GM19452 (cell line): ENCODE measurements around the gene TBXA2R.
"Not testable (repeated sequence)": the region's sequence is repeated elsewhere in the genome, so short reads cannot be mapped to it uniquely, and the experiment has no call there.

Experiments
- ATAC-seq: cut with Tn5 transposase; IDR thresholded peaks from one replicate; pipeline ENCODE4 v1.9.1; 2021; ENCODE audit not compliant: unreplicated experiment

The TBXA2R gene

GRCh38 chr19:3584036-3584802 is 22.5 kb downstream of the TBXA2R start:
- not testable (repeated sequence) for ATAC-seq

DNA sequence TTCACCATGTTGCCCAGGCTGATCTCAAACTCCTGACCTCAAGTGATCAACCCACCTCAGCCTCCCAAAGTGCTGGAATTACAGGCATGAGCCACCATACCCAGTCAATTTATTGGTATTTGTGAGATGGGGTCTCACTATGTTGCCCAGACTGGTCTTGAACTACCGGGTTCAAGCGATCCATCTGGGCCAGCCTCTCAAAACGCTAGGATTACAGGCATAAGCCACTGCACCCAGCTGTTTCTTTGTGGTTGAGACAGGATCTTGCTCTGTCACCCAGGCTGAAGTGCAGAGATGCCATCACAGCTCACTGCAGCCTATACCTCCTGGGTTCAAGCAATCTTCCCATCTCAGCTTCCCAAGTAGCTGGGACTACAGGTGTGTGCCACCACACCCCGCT is 24.9 kb downstream of the TBXA2R start:
- ATAC-seq = not testable (repeated sequence)

DNA sequence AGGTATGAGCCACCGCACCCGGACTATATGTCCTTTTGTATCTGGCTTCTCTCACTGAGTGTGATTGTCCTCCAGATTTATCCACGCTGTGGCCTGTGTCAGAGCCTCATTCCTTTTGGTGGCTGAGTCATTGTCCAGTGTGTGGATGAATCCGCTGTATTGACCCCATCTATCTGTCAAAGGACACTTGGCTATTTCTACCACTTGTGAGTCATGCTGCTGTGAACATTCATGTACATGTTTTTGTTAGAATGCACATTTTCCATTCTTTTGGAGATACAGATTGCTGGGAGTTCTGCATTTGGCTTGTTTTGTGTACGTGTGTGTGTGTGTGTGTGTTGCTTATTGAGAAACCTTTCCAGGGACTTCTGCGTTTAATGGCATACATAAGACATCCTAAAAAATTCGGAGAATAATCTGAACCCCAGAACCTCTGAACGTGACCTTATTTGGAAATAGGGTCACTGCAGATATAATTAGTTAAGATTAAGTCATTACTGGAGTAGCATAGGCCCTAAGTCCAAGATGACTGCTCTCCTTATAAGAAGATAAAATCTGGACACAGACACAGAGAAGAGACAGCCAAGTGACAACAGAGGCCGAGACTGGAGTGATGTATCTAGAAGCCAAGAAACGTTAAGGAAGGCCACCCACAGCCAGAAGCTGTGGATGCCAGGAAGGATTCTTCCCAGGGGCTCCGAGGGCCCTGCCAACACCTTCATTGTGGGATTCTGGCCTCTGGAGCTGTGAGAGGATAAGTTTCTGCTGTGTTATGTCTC is 26.3 kb downstream of the TBXA2R start:
- no peak for ATAC-seq

DNA sequence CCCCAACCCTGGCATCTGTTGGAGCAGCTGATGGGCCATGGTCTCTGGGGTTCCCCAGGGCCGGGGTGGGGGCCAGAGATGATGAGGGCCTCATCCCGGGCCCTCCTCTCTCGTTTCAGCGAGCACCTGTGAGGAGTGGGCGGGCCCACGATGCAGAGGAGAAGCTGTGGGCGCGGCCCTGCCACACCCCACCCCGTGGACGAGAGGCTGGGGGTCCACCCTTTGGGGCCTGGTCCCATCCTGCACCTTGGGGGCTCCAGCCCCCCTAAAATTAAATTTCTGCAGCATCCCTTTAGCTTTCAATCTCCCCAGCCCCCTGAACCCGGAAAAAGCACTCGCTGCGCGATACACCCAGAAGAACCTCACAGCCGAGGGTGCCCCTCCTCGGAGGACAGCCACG is 28.3 kb downstream of the TBXA2R start:
- no peak for ATAC-seq

DNA sequence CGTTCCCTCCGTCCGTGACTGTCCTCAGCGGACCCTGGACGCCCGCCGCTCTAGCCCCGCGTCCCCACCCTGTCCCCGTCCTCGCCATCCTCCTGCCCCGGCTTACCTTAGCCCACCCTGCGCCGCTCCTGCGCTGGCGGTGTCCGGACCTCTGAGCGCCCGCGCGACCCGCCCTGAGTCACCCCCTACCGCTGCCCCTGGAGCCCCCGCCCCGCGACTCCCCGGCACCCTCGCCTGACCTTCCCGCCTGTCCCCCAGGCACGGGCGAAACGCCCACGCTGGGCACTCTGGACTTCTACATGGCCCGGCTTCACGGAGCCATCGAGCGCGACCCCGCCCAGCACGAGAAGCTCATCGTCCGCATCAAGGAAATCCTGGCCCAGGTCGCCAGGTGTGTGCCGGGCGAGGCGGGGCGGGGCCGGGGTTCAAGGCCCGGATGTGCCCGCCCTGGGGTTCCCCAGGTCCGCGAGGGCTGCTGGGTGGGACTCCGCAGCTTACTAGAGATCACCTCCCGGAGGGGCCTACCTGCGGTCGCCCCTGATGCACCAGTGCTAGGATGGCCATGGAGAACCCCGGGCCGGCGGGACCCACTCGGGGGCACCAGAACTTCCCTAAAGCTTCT is 28.8 kb downstream of the TBXA2R start:
- ATAC-seq = no peak

GRCh38 chr19:3576696-3577443 is 29.8 kb downstream of the TBXA2R start:
- ATAC-seq = no peak

GRCh38 chr19:3575949-3576673 is 30.6 kb downstream of the TBXA2R start:
- no peak for ATAC-seq

GRCh38 chr19:3575260-3575741 is 31.4 kb downstream of the TBXA2R start:
- ATAC-seq = no peak

DNA sequence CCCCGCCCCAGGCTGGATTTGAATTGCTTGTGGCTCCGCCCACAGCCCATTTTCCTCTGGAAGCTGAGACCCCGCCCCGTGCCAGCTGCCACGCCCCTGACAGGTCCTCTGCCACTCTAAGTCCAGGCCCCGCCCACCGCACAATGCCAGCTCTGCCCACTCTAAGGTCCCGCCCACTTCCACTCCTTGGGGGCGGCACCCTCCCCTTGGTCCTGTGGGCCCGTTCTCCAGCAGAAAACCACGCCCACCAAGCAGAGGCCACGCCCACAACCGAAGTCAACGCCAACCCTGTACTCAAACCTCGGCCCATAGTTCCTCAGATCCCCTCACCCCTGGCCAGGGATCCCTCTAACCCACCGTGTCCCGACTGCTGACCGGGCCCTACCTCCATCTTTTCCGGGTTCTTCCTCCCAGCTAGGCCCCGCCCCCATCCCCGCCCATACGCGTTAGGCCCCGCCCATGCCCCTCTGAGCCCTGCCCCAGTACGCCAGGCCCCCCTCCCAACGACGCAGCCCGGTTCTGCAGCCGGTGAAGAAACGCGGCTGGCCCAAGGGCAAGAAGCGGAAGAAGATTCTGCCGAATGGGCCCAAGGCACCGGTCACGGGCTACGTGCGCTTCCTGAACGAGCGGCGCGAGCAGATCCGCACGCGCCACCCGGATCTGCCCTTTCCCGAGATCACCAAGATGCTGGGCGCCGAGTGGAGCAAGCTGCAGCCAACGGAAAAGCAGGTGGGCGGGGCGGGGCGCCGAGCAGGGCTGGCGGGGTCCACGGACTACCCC is 32.6 kb downstream of the TBXA2R start:
- no peak for ATAC-seq

- peak; percentile 9 for ATAC-seq
These were observed 33.4 kb downstream of the TBXA2R start for GRCh38 chr19:3573162-3573857.

DNA sequence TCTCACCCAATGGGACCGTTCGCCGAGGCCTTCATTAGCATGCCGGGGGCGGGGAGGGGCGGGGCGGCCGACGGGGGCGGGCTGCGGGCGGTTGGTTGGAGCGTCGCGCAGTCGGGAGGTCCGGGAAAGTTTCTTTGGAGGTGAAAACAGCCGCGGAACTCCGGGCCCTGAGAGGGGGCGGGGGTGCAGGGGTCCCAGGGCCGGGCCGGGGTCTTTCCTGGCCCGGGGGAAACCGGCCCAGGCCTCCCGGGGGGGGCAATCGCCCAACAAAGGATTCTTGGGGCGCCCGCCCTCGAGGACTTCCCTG is 33.9 kb downstream of the TBXA2R start, which contains the start of gene HMG20B:
Gene HMG20B (plus strand): TSS at position 90 of the 307 bp plus-strand sequence. CDS start 366 bp downstream, outside the sequence.
- no peak for ATAC-seq

DNA sequence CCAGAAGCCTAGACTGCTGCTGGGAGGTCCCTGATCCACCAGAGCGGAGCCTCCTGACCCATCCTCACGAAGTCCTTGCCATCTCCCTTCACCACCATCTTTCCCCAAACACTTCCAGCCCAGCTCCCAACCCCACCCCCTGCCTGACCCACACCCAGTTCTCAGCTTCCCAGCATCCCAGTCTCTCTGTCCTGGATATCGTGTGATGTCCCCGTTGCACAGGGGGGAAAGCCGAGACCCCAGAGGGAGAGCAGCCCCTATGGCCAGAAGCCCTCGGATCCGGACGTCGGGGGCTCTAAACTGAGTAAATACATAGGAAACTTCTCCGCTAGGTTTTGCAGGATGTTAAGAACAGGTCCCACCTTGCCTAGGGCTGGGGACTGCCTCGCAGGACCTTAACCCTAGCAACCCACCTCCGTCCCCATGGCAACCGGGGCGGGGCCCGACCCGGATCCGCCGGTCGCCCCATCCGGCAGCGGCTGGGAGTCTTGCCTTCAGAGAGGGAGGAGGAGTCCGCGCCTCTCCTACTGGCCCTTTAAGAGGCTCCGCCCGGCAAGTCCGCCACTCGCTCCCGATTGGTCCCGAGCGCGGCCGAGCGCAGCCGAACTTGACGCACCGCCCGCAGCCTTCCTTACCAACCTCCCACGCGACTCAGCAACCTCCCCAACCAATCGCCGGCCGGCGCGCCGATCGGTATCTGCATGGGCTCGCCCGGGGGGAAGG is 34.4 kb downstream of the TBXA2R start:
- peak; percentile 90 for ATAC-seq

DNA sequence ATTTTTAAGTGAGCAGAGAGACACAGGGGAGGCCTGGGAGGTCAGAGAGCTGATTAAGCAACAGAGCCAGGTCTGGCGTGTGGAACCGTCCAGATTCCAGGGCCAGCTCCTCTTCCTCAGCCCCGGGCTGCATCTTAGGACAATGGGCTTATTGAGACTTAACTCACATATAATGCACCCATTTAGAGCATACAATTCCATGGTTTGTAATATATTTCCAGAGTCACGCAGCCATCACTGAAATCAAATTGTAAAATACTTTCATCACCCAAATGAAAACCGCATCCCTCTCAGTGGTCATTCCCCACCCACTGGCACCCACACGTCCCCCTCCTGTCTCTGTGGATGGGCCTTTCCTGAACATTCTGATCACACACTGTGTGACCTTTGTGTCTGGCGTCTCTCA is 36.1 kb downstream of the TBXA2R start:
- no peak for ATAC-seq

DNA sequence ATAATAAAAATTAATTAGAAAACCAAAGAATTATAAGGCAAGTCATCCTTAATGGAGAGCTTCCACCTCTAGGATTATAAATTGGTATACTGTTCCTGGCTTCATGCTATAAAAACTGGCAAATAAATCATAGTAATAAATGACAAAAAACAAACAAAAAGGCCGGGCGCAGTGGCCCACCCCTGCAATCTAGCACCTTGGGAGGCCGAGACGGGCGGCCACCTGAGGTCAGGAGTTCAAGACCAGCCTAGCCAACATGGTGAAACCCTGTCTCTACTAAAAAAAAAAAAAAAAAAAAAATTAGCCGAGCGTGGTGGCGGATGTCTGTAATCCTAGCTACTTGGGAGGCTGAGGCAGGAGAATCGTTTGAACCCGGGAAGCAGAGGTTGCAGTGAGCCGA is 36.6 kb downstream of the TBXA2R start:
- ATAC-seq = not testable (repeated sequence)

DNA sequence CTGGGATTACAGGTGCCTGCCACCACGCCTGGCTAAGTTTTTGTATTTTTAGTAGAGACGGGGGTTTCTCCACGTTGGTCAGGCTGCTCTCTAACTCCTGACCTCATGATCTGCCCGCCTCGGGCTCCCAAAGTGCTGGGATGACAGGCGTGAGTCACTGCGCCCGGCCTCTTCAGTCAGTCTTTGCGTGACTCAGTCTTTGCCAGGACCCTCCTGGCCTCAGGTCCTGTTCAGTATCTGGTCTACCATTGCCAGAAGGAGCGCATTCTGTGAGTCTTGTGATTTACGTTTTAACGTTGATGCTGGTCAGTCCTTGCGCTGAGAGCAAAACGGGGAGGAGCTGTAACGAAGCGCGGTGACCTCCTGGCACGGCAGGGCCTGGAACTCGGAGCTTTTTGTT is 41.5 kb downstream of the TBXA2R start:
- ATAC-seq = no peak

DNA sequence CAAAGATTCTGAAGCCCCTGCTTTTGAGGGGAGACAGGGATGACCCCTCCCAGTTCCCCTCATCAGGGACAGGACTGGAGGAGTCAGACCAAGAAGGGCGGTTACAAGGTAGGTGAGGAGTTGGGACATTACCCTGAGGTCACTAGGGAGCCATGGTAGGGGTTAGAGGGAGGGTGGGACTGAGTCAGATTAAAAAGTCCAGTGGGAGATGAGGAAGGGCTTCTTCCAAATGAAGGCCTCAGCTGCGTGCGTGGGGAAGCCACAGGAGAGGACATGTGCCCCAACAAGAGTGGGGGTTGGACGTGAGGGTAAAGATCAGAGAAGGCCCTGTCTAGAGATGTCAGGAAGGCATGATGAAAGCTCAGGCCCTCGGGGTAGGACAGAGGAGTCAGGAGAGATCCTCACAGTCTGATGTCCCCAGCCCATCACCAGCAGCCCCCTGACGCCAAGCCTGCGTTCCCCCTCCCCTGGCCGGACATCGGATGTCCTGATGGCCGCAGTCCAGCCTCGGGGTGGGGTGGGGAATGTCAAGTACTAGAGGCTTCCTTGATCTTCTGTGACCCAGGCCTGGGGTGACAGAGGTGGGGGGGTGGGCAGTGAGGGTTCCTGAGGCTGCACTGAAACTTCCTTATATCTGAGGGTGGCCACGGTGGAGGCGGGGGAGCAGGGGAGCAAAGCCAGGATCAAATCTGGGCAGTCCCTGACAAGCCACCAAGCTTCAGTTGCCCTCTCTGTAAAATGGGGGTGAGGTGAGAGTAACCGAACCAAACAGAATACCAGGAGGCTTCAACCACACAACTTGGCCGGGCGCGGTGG is 42.8 kb downstream of the TBXA2R start:
- no peak for ATAC-seq

DNA sequence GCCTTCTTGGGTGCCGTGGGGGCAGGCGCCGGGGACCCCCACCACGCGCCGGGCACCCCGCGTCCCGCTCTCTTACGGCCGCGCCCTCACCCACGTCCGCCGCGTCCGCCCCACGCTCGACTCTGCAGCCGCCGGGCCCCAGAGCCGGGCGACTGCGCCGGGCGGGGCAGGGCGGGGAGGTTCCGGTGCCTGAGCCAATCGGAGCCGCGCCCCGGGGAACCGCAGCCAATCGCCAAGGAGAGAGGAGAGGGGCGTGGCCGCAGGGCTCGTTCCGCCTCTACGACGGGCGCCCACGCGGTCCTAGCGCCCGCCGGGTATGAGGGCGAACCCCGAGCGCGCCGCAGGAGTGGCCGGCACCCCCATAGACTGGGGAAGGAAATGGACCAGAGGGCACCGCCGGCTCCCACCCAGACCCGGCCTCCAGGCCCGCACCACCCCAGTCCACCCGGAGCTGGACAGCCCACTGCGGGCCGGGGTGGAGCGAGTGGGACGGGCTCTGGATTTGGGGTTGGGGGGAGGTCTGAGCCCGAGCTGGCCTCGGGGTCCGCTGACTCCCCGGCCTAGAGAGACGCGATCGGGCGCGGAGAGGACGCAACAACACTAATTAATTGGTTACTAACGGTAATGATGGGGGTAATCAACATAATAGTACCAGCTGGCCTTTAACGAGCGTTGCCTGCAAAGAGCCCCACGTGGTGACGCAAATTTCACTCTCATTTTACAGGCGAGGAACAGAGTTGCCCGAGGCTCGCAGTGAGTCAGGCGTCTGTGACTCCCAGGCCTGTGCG is 49.0 kb downstream of the TBXA2R start, which contains the start of gene MFSD12:
Gene MFSD12 (minus strand): TSS at position 126 of the 788 bp plus-strand sequence. CDS start 183 bp downstream, outside the sequence.
- ATAC-seq = peak; percentile 78
